HS-27A (cell line): ENCODE results near the gene SEMA6A.

Source experiments
- DNase-seq: peaks from one replicate; pipeline ENCODE4 v3.0.0-alpha.2; 2012; ENCODE audit warnings: low read depth, missing footprints

The SEMA6A gene

DNA sequence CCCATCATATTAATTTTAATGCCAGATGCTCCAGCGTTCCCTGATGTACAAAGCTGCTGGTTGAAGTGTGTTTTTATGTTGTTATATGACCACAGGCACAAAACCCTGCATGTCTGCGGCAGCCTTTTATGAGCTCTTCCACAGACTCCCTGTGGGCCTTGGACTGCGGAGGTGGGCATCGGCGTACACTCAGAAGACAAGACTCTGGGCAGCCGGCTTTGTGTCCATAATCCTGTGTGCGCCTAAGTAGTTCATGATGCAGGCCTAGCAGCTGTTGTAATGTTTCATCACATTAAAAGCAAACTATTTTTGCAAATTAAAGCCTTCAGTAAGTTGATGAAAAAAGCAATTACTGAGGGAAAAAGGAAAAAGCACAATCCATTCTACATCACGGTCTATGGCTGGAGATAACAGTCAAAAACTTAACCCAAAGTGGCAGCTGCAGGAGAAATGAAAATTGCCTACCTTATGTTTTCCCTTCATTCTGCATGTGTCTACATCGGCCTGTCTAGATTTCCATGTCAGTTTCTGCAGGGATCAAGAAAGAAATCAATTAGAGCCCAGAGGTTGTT lies 78.8 kb downstream of the SEMA6A start:
- no peak for DNase-seq

DNA sequence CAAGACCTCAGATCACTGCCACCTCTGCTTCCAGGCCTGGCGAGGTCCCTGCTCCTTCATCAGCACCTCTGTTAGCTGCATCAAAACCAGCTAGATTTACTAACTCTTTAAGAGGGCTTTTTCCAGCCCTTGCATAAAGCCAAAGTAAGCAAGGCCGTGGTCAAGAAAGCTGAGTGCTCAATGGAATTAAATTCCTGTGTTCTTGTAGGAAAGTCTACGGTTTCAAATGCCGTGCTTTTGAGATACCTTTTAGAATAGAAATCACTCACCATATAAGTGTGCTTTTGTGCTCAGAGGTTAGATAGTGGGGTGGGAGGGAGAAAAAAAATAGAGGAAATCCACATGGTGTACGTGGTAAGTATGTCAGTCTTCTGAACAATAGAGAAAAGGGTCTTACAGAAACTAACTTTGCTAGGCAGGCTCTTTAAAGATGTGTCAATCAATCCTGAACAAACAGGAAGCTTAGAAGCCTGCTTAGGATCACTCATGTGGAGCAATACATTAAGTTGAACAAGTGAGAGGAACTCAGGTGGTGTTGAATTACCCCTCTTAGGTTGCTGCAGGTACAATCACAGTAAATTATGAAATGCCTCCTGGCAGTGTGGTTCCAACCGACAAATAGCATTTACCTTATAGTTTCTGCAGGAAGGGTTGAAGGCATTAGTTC lies 79.7 kb downstream of the SEMA6A start:
- no peak for DNase-seq

- DNase-seq: no peak
These were observed 81.8 kb downstream of the SEMA6A start for GRCh38 chr5:116492776-116493175.

DNA sequence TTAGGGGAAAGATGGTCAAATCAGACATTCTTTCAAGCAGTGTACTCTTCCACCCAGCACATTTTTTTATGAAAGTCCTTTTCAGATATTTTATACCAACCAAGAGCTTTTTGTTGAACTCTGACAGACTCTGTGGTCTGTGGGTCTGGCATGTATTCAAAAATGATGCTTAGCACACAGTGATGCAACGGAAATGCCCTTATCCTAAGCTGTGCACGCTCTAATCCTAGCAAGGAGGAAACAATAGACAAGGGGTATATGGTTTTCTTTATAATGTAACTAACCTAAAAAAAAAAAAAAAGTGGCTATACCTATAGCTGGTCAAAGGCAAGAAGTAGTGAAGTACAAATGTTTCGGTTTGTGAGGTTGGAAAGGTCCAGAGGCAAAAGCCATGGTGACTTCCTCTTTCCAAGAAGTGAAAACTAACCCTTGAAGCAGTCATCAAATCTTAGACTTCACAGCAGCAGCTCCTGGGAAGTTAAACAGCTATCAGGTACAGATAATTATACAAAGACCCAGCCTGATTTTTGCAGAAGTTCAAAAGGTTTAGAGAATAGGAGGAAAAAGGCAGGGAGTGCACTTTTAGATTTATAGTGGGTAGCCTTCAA lies 82.5 kb downstream of the SEMA6A start:
- peak; percentile 11 for DNase-seq

GRCh38 chr5:116488356-116489041 lies 86.1 kb downstream of the SEMA6A start:
- no peak for DNase-seq

DNA sequence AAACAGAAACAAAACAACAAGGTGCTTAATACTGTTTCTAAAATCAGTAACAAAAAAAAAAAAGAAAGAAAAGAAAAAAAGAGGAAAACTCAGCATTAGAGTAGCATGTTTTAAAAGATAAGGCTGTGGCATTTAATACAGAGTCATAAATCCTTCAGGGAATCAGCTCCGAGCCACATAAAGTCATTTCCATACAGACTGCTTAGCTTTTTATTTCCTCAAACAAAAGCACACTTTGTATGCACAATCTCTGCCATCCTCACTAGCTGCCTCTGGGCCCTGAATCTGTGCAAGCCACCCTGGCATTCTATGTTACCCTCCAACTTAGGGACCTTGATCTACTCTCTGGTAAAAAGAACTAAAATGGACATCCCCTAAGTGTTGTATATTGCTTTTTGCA lies 87.6 kb downstream of the SEMA6A start:
- no peak for DNase-seq

- DNase-seq: no peak
These were observed 88.0 kb downstream of the SEMA6A start for GRCh38 chr5:116486588-116486987.

DNA sequence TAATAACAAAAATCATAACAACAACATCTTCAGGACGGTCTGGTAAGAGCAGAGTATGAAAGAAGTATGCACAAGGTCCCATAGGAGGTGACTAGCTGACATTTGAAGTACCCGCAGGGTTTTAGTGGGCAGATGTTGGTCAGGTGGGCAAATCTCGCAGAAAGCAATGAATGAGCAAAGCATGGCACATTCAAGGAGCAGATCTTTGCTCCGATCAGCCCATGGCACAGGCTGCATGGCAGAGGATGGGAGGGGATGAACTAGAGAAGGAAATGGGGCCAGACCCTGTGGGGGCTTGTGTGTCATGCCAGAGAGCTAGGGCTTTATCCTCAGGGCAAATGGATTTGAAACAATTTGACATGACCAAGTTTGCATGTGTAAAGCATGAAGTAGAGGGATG lies 90.0 kb downstream of the SEMA6A start:
- DNase-seq: no peak

GRCh38 chr5:116482394-116482793 lies 92.2 kb downstream of the SEMA6A start:
- no peak for DNase-seq

- no peak for DNase-seq
These were observed 93.6 kb downstream of the SEMA6A start for GRCh38 chr5:116480894-116481510.

GRCh38 chr5:116479776-116480675 lies 94.6 kb downstream of the SEMA6A start:
- no peak for DNase-seq

DNA sequence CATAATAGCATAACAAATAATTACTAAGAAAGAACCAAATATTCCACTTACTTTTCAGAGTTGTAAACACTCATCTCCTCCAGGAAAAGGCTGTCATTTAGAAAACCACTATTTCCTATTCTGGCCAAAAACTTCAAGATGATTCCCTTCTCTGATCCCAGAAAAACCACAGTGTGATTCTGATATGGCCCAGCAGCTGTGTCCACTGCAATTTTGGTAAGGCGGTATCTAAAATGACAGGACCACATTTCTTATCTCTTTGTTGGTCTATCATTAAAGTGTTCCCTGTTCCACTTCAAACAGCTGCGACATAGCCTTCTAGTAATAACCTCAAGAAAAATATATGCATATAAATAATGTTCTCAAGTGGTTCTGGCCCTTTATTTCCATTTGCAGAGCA lies 96.1 kb downstream of the SEMA6A start:
- DNase-seq: no peak

- DNase-seq: no peak
These were observed 97.6 kb downstream of the SEMA6A start for GRCh38 chr5:116476897-116477537.

DNA sequence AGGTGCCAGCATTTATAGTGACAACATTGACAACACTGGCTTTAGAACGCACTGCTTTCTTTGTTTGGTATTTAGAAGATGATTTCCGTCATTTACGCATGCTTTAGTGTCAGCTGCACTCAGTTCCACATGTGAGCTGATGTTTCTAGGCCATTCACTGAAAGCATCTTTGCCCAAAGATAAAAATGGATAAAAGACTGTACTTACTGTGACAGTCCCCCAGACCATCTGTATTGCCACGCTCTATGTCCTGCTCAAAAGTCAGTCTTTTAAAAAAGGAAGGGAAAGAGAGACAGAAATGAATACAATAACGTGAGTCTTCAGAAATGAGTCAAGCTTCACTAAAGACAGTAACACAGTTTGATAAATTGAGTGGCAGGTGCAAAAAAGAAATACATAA lies 99.3 kb downstream of the SEMA6A start:
- no peak for DNase-seq

DNA sequence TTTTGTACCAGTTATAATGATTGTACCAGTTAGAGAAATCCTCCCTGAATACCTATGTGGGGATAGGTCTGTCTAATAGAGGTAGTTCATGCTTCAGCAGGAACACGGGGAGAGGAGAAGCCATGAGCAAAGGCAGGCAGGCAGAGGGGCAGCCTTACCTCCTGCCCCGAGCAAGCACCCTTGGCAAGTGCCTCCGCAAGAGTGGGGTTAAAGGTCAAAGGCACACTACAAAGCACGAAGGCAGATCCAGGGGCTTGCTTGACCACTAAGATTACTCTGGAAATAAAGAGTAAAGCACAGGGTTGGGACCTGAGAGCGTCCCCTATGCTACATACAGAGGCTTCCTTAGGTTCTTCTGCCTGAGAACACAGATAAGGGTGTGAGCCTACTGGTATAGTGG lies 100.9 kb downstream of the SEMA6A start:
- no peak for DNase-seq

GRCh38 chr5:116472274-116472673 lies 102.3 kb downstream of the SEMA6A start:
- no peak for DNase-seq

DNA sequence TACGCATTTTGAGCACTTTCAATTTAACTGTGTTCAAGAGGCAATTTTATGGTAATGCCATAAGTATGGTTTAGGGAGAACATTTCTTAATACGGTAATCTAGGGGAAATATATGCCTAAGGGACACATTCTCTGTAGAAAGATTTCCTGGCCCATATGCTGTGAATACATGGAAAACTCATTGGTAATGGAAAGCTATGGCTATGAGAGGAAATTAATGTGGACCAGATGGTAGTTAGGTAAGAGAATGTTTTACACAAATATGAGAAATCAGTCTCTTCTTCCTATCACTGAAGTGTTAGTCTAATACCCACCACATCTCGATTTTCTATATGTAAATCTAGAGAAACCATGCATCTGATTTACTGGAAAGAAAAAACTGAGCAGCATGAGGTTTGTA lies 105.0 kb downstream of the SEMA6A start:
- no peak for DNase-seq

GRCh38 chr5:116468583-116468982 lies 106.0 kb downstream of the SEMA6A start:
- no peak for DNase-seq

DNA sequence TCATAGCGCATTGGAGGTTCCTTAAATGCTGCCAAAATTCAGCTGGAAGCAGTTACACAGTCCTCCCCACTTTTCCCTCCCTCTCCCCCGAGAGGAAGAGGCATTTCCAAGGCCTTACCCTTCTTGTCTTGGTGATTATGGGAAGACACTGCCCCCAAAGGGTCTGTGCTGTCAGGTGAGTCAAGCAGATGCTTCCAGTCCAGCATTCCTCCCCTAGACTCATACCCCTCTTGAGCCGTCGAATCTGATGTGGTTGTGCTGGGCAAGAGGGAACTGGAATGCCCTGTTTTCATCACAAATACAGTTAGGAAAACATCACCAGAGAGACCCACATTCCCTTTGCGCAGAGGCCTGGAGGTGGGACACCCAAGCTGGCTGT lies 107.2 kb downstream of the SEMA6A start:
- no peak for DNase-seq

GRCh38 chr5:116466727-116467464 lies 107.7 kb downstream of the SEMA6A start:
- no peak for DNase-seq

- no peak for DNase-seq
These were observed 109.2 kb downstream of the SEMA6A start for GRCh38 chr5:116465411-116465810.
